Osteocyte (in vitro differentiated cells): ENCODE data around the gene ERGIC3. TPM values are rescaled to one million over a fixed set of nuclear protein-coding genes. Genes with fewer than 3 reads are reported as not detected.

Experiments used
- DNase-seq: peaks from one replicate; pipeline ENCODE4 v3.0.0; 2021; ENCODE audit warnings: mixed read lengths; ENCODE audit not compliant: unreplicated experiment; ENCODE audit errors: extremely low spot score
- H3K27ac Mint-ChIP-seq: one replicate; pipeline ENCODE4 v1.8.0; 2021; ENCODE audit warnings: mild to moderate bottlenecking, mixed read lengths; ENCODE audit not compliant: unreplicated experiment
- H3K27me3 Mint-ChIP-seq: one replicate; pipeline ENCODE4 v1.8.0; 2021; ENCODE audit warnings: mixed read lengths; ENCODE audit not compliant: unreplicated experiment
- H3K36me3 Mint-ChIP-seq: one replicate; pipeline ENCODE4 v1.8.0; 2021; ENCODE audit warnings: mixed read lengths; ENCODE audit not compliant: unreplicated experiment
- H3K4me1 Mint-ChIP-seq: one replicate; pipeline ENCODE4 v1.8.0; 2021; ENCODE audit warnings: mixed read lengths; ENCODE audit not compliant: unreplicated experiment
- H3K4me3 Mint-ChIP-seq: one replicate; pipeline ENCODE4 v1.8.0; 2021; ENCODE audit warnings: mild to moderate bottlenecking, moderate library complexity, mixed read lengths; ENCODE audit not compliant: unreplicated experiment
- H3K9me3 Mint-ChIP-seq: one replicate; pipeline ENCODE4 v1.8.0; 2021; ENCODE audit warnings: mixed read lengths; ENCODE audit not compliant: unreplicated experiment
- total RNA-seq: library from RNA; stranded (reverse); gene quantifications from 2 replicates; pipeline ENCODE4 v1.2.1, GENCODE V29; 2021
- TF ChIP-seq, protein P1 (sequence below): fragments of 200-600 bp; sonication (generic); IDR thresholded peaks from 2 replicates; pipeline ENCODE4 v1.5.0; 2021; ENCODE audit warnings: antibody characterized with exemption, mild to moderate bottlenecking, moderate library complexity

The ERGIC3 gene
- total RNA-seq, 1 donor from 2014 or later: 313 TPM

DNA sequence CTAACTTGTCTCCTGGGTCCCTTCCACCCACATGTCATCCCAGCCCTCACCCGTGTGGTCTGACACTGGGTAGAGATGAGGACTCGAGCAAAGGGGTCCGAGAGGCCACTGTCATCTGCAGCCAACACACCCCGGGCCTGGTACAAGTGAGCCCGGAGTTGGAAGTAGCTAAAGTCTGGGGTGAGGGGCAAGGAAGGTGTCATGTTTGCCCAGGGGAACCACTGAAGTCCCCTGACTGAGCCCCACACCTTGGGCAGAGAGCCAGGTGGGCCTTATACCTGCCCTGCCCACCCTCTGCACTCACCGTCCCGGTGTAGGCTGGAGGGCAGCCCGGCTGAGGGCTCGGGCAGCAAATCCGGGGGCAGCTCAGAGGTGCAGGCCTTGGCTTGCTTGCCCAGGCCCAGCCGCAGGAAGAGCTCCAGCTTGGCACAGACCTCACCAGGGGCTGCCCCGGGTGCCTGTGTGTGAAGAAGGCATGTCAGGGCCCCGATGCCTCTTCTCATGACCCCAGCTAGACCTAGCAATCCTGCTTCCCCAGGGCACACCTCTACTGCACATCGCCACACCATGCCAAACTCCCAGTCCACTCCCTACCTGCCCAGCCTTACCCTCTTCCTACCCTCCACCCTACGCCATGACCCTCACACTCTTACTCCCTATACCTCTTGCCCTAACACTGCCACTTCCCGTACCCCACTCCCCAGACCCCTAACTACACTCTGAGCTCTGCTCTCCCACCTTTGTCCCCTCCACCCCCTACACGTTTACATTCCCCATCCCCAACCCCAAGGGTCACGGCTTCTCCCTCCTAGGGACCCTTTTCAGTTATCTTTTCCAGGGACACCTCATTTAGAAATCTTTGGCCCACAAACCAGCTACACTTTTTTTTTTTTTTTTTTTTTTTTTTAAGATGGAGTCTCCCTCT lies 42.0 kb downstream of the ERGIC3 start:
- TF ChIP-seq, protein P1, sequence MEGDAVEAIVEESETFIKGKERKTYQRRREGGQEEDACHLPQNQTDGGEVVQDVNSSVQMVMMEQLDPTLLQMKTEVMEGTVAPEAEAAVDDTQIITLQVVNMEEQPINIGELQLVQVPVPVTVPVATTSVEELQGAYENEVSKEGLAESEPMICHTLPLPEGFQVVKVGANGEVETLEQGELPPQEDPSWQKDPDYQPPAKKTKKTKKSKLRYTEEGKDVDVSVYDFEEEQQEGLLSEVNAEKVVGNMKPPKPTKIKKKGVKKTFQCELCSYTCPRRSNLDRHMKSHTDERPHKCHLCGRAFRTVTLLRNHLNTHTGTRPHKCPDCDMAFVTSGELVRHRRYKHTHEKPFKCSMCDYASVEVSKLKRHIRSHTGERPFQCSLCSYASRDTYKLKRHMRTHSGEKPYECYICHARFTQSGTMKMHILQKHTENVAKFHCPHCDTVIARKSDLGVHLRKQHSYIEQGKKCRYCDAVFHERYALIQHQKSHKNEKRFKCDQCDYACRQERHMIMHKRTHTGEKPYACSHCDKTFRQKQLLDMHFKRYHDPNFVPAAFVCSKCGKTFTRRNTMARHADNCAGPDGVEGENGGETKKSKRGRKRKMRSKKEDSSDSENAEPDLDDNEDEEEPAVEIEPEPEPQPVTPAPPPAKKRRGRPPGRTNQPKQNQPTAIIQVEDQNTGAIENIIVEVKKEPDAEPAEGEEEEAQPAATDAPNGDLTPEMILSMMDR: no peak
- H3K36me3 Mint-ChIP-seq: no peaks in the 10 kb centered on the region
- peaks cover 4% of the 10 kb centered on the region for H3K9me3 Mint-ChIP-seq
- no peak for DNase-seq
- no peak overlapping the region for H3K27ac Mint-ChIP-seq
- no peaks in the 10 kb centered on the region for H3K27me3 Mint-ChIP-seq
- no peaks in the 10 kb centered on the region for H3K4me1 Mint-ChIP-seq
- no peak overlapping the region for H3K4me3 Mint-ChIP-seq

DNA sequence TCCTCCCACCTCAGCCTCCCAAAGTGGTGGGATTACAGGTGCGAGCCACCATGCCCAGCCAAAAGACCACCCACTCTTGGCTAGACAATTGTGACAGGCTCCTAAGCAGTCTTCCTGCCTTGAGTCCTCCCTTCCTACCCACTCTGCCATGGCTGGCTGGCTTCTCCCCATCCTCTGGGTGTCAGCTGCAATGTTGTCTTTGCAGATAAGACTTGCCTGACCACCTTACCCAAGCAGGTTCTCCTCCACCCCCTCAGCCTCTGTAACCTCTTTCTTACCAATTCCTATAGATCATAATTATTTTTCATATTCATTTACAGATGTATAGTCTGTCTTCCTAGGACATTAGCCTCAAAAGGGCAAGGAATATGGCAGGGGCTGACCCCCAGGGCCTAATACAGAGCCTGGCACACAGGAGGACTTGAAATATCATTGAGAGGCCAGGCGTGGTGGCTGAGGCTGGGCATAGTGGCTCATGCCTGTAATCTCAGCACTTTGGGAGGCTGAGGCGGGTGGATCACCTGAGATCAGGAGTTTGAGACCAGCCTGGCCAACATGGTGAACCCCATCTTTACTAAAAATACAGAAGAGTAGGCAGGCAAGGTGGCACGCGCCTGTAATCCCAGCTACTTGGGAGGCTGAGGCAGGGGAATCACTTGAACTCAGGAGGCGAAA lies 45.0 kb downstream of the ERGIC3 start:
- TF ChIP-seq, protein P1: no peak
- Mint-ChIP-seq H3K27me3 (no peaks in the 10 kb centered on the region), H3K9me3 (no peaks in the 10 kb centered on the region), H3K27ac (no peak overlapping the region), H3K36me3 (no peaks in the 10 kb centered on the region), H3K4me1 (no peaks in the 10 kb centered on the region), H3K4me3 (no peak overlapping the region)
- no peak for DNase-seq

DNA sequence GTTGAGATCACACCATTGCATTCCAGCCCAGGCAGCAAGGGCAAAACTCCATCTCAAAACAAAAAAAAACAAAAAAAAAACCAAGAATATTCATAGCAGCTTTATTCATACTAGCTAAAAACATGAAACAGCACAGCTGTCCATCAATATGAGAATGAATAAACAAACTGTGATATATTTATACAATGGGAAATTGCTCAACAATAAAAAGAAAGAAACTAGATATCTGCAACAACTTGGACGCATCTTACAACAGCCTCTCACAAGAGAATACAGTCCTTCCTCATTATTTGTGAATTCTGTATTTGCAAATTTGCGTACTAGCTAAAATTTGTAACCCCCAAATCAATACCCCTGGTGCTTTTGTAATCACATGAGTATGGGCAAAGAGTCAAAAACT lies 45.6 kb downstream of the ERGIC3 start:
- Mint-ChIP-seq H3K4me1 (no peaks in the 10 kb centered on the region), H3K27me3 (no peaks in the 10 kb centered on the region), H3K36me3 (no peaks in the 10 kb centered on the region), H3K4me3 (no peak overlapping the region), H3K9me3 (no peaks in the 10 kb centered on the region), H3K27ac (no peak overlapping the region)
- TF ChIP-seq, protein P1: no peak
- DNase-seq: no peak

DNA sequence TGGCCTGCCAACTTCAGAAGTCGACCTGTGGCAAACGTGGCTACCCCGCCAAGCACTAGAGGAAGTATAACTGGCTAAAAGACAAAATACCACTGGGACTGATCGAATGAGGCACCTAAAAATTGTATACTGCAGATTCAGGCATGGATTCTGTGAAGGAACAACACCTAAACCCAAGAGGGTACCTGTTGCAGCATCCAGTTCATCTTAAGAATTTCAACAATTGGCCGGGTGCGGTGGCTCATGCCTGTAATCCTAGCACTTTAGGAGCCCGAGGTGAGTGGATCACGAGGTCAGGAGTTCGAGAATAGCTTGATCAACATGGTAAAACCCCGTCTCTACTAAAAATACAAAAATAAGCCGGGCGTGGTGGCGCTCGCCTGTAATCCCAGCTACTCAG lies 46.5 kb downstream of the ERGIC3 start:
- TF ChIP-seq, protein P1: no peak
- H3K27ac Mint-ChIP-seq: no peak overlapping the region
- H3K9me3 Mint-ChIP-seq: no peaks in the 10 kb centered on the region
- H3K4me3 Mint-ChIP-seq: no peak overlapping the region
- no peaks in the 10 kb centered on the region for H3K36me3 Mint-ChIP-seq
- no peaks in the 10 kb centered on the region for H3K4me1 Mint-ChIP-seq
- DNase-seq: no peak
- no peaks in the 10 kb centered on the region for H3K27me3 Mint-ChIP-seq

DNA sequence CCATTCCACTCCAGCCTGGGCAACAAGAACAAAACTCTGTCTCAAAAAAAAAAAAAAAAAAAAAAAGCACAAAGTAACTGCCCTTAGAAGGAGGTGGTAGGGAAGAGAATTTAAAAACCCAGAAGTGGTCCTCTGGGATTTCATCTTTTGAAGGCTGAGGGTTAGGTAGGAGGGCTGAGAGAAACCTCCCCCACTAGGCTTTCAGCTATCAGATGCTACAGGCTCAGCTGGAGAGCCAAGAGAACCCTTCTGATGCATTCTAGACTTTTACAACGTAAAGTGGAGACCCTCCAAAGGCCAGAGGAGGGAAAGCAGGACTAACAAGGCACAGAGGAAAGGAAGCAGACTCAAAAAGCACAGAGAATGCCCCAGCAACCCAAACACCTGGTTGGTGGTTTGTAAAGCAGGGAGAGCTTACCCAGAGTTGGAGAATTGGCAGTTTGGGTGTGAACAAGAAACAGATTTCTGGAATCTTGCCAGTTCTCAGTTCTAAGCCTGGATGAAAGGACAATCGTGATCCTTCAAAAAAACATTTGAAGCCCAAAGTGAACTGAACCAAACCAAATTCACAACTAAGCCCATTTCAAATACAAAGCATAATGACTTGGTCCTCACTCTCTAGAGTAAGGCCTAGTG lies 50.6 kb downstream of the ERGIC3 start:
- H3K36me3 Mint-ChIP-seq: no peaks in the 10 kb centered on the region
- H3K27ac Mint-ChIP-seq: no peak overlapping the region
- DNase-seq: no peak
- H3K4me3 Mint-ChIP-seq: no peak overlapping the region
- no peaks in the 10 kb centered on the region for H3K9me3 Mint-ChIP-seq
- H3K4me1 Mint-ChIP-seq: no peaks in the 10 kb centered on the region
- TF ChIP-seq, protein P1: no peak
- peaks cover 11% of the 10 kb centered on the region for H3K27me3 Mint-ChIP-seq
